Measurements from ENCODE around the gene NUP160.
"Not testable (repeated sequence)": the region's sequence is repeated elsewhere in the genome, so short reads cannot be mapped to it uniquely, and the experiment has no call there.

- not testable (repeated sequence) for TF ChIP-seq POLR2A (IDR thresholded peaks at IDR 0.05; ENCODE audit: low read length); HDAC2 (IDR thresholded peaks at IDR 0.05); EP300 (IDR thresholded peaks at IDR 0.05); ZFP36 (IDR thresholded peaks at IDR 0.05; ENCODE audit: borderline replicate concordance, partially characterized antibody); PHF8 (IDR thresholded peaks at IDR 0.05; ENCODE audit: borderline replicate concordance, low read depth); BHLHE40 (IDR thresholded peaks at IDR 0.05; ENCODE audit: low read depth, low read length); KDM1A (IDR thresholded peaks at IDR 0.05; ENCODE audit: low read depth); CBX8 (IDR thresholded peaks at IDR 0.05); TFCP2L1 (CRISPR knock-in tag; IDR thresholded peaks at IDR 0.05); POLR2AphosphoS2 (conservative IDR thresholded peaks at IDR 0.05; ENCODE audit: low read length); JUNB (IDR thresholded peaks at IDR 0.05)
- TF ChIP-seq, protein P1, sequence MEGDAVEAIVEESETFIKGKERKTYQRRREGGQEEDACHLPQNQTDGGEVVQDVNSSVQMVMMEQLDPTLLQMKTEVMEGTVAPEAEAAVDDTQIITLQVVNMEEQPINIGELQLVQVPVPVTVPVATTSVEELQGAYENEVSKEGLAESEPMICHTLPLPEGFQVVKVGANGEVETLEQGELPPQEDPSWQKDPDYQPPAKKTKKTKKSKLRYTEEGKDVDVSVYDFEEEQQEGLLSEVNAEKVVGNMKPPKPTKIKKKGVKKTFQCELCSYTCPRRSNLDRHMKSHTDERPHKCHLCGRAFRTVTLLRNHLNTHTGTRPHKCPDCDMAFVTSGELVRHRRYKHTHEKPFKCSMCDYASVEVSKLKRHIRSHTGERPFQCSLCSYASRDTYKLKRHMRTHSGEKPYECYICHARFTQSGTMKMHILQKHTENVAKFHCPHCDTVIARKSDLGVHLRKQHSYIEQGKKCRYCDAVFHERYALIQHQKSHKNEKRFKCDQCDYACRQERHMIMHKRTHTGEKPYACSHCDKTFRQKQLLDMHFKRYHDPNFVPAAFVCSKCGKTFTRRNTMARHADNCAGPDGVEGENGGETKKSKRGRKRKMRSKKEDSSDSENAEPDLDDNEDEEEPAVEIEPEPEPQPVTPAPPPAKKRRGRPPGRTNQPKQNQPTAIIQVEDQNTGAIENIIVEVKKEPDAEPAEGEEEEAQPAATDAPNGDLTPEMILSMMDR (IDR thresholded peaks at IDR 0.05) = not testable (repeated sequence)
These were observed 34.3 kb upstream of the NUP160 start for GRCh38 chr11:47882437-47882836.

Measured in A549 (cell line).